Measurements from ENCODE around the gene UST.

The UST gene

DNA sequence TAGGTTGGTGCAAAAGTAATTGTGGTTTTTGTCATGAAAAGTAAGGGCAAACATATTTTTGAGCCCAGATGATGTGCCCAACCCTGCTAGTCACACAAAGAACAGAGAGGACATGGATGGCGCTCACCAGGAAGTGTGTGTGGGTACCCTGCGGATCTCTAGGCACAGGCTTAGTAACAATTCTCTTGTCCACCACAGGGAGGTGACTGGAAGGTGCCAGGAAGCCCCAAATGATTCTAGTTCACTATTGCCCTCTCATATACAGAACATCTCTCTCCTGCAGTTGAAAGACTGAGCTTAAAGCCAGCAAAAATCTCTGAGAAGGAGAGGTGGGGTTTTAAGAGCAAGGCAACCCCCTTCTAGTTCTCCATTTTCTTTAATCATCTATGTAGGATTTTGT is 298.6 kb downstream of the UST start:
- no peak for TF ChIP-seq EZH2phosphoT487 (IDR thresholded peaks at IDR 0.05; ENCODE audit: borderline replicate concordance)
- TF ChIP-seq, protein P1, sequence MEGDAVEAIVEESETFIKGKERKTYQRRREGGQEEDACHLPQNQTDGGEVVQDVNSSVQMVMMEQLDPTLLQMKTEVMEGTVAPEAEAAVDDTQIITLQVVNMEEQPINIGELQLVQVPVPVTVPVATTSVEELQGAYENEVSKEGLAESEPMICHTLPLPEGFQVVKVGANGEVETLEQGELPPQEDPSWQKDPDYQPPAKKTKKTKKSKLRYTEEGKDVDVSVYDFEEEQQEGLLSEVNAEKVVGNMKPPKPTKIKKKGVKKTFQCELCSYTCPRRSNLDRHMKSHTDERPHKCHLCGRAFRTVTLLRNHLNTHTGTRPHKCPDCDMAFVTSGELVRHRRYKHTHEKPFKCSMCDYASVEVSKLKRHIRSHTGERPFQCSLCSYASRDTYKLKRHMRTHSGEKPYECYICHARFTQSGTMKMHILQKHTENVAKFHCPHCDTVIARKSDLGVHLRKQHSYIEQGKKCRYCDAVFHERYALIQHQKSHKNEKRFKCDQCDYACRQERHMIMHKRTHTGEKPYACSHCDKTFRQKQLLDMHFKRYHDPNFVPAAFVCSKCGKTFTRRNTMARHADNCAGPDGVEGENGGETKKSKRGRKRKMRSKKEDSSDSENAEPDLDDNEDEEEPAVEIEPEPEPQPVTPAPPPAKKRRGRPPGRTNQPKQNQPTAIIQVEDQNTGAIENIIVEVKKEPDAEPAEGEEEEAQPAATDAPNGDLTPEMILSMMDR (conservative IDR thresholded peaks at IDR 0.05; ENCODE audit: low read length), result peak; percentile 51
- Histone ChIP-seq H3K9me2 (replicated peaks; ENCODE audit: low read depth, low read length) (no peaks in the 10 kb centered on the region), H3K9me3 (ENCODE audit: insufficient read depth, low read depth, low read length) (no peaks in the 10 kb centered on the region), H4K20me1 (ENCODE audit: insufficient read depth, low read length, poor library complexity, severe bottlenecking) (no peaks in the 10 kb centered on the region), H3K27me3 (ENCODE audit: insufficient read depth, low read length, poor library complexity, severe bottlenecking) (no peaks in the 10 kb centered on the region), H3K4me3 (ENCODE audit: low read length, poor library complexity, severe bottlenecking) (no peak overlapping the region), H3K4me2 (ENCODE audit: low read depth, low read length, poor library complexity, severe bottlenecking) (peak overlapping the region; percentile 53), H3F3A (ENCODE audit: low read depth) (0 out of 2 replicates have a peak, but pooled peaks cover 8% of the 10 kb centered on the region), H2AFZ (ENCODE audit: low read length) (no peak overlapping the region), H3K79me2 (ENCODE audit: insufficient read depth, low read length) (no peaks in the 10 kb centered on the region), H3K36me3 (ENCODE audit: insufficient read depth, low read length) (no peaks in the 10 kb centered on the region), H3K4me1 (ENCODE audit: insufficient read depth, low read length, poor library complexity, severe bottlenecking) (peaks cover 58% of the 10 kb centered on the region), H3K9ac (ENCODE audit: low read depth, low read length, poor library complexity, severe bottlenecking) (no peak overlapping the region)

- Histone ChIP-seq H3K79me2 (ENCODE audit: insufficient read depth, low read length) (no peaks in the 10 kb centered on the region), H2AFZ (ENCODE audit: low read length) (no peak overlapping the region), H3K4me2 (ENCODE audit: low read depth, low read length, poor library complexity, severe bottlenecking) (peak overlapping the region; percentile 53), H3K9me3 (ENCODE audit: insufficient read depth, low read depth, low read length) (no peaks in the 10 kb centered on the region), H3K9me2 (replicated peaks; ENCODE audit: low read depth, low read length) (no peaks in the 10 kb centered on the region), H3F3A (ENCODE audit: low read depth) (0 out of 2 replicates have a peak, but pooled peaks cover 8% of the 10 kb centered on the region), H3K36me3 (ENCODE audit: insufficient read depth, low read length) (no peaks in the 10 kb centered on the region), H3K9ac (ENCODE audit: low read depth, low read length, poor library complexity, severe bottlenecking) (no peak overlapping the region), H3K4me3 (ENCODE audit: low read length, poor library complexity, severe bottlenecking) (peak overlapping the region; percentile 23), H4K20me1 (ENCODE audit: insufficient read depth, low read length, poor library complexity, severe bottlenecking) (no peaks in the 10 kb centered on the region), H3K4me1 (ENCODE audit: insufficient read depth, low read length, poor library complexity, severe bottlenecking) (peaks cover 58% of the 10 kb centered on the region), H3K27me3 (ENCODE audit: insufficient read depth, low read length, poor library complexity, severe bottlenecking) (no peaks in the 10 kb centered on the region)
- TF ChIP-seq, protein P1 (conservative IDR thresholded peaks at IDR 0.05; ENCODE audit: low read length), result no peak
- TF ChIP-seq EZH2phosphoT487 (IDR thresholded peaks at IDR 0.05; ENCODE audit: borderline replicate concordance), result no peak
Measured at GRCh38 chr6:149046164-149046821, 299.5 kb downstream of the UST start.

GRCh38 chr6:149046822-149047246 is 300.0 kb downstream of the UST start:
- Histone ChIP-seq H4K20me1 (ENCODE audit: insufficient read depth, low read length, poor library complexity, severe bottlenecking) (no peaks in the 10 kb centered on the region), H3K4me1 (ENCODE audit: insufficient read depth, low read length, poor library complexity, severe bottlenecking) (peaks cover 58% of the 10 kb centered on the region), H3K36me3 (ENCODE audit: insufficient read depth, low read length) (no peaks in the 10 kb centered on the region), H2AFZ (ENCODE audit: low read length) (no peak overlapping the region), H3K4me3 (ENCODE audit: low read length, poor library complexity, severe bottlenecking) (peak overlapping the region; percentile 23), H3K9me3 (ENCODE audit: insufficient read depth, low read depth, low read length) (no peaks in the 10 kb centered on the region), H3K4me2 (ENCODE audit: low read depth, low read length, poor library complexity, severe bottlenecking) (peak overlapping the region; percentile 53), H3F3A (ENCODE audit: low read depth) (0 out of 2 replicates have a peak, but pooled peaks cover 8% of the 10 kb centered on the region), H3K79me2 (ENCODE audit: insufficient read depth, low read length) (no peaks in the 10 kb centered on the region), H3K9ac (ENCODE audit: low read depth, low read length, poor library complexity, severe bottlenecking) (peak overlapping the region; percentile 24), H3K9me2 (replicated peaks; ENCODE audit: low read depth, low read length) (no peaks in the 10 kb centered on the region), H3K27me3 (ENCODE audit: insufficient read depth, low read length, poor library complexity, severe bottlenecking) (no peaks in the 10 kb centered on the region)
- TF ChIP-seq, protein P1 (conservative IDR thresholded peaks at IDR 0.05; ENCODE audit: low read length), result no peak
- TF ChIP-seq EZH2phosphoT487 (IDR thresholded peaks at IDR 0.05; ENCODE audit: borderline replicate concordance), result no peak

Measured in Loucy (cell line).